ENCODE data around the gene CD3D. TPM values are rescaled to one million over a fixed set of nuclear protein-coding genes. Genes with fewer than 3 reads are reported as not detected.
A peak's percentile ranks its signal among the peaks of the same experiment; 100 is the strongest.

CD3D gene
- total RNA-seq, 2 experiments from 2014 or later, result not detected

DNA sequence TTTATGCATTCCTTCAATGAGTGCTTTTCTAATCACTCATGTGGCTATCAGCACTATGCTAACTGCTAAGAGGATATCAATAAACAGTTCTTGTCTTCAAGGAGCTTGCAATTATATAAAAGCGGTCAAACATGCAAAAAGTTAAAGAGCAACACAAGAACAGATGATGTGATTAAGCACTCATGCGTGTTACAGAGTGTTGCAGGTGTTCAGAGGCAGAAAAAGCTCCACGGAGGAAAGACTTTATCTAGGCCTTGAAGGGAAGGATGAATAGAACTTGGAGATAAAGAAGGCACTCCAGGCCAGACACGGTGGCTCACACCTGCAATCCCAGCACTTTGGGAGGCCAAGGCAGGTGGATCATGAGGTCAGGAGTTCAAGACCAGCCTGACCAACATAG, 24.4 kb downstream of the CD3D start:
- Histone ChIP-seq H3K27ac (ENCODE audit: low read depth, low read length, poor library complexity, severe bottlenecking) (peak overlapping the region; percentile 99), H3K4me3 (ENCODE audit: low read depth, low read length, poor library complexity, severe bottlenecking) (peak overlapping the region; percentile 12), H3K4me2 (ENCODE audit: low read length) (peak overlapping the region; percentile 18), H3K9me2 (ENCODE audit: insufficient read depth, low read length) (no peaks in the 10 kb centered on the region), H3K79me2 (ENCODE audit: insufficient read depth, low read depth, low read length) (no peaks in the 10 kb centered on the region), H3K4me1 (ENCODE audit: insufficient read depth, low read length, poor library complexity, severe bottlenecking) (peaks cover 81% of the 10 kb centered on the region), H3K9me3 (ENCODE audit: low read length) (peaks cover 13% of the 10 kb centered on the region; the same call in 1 of the 2 replicates), H4K20me1 (ENCODE audit: insufficient read depth, low read length) (no peaks in the 10 kb centered on the region), H3K36me3 (ENCODE audit: insufficient read depth, low read length) (no peaks in the 10 kb centered on the region), H2AFZ (ENCODE audit: low read length) (peak overlapping the region; percentile 27; the same call in 1 of the 2 replicates)
- peak; percentile 84 for DNase-seq (ENCODE audit: low spot score)
- TF ChIP-seq EZH2phosphoT487 (IDR thresholded peaks at IDR 0.05; ENCODE audit: borderline replicate concordance, low read depth, low read length) (no peak), CTCF (conservative IDR thresholded peaks at IDR 0.05; ENCODE audit: low read length) (no peak)
- intact Hi-C loops (cut with micrococcal nuclease; ENCODE audit: unreplicated experiment), result no loop called here
- no TSS peak for BruUV-seq (replicated peaks)
- ChIA-PET POLR2A (interaction anchor here (0.6 to 1.3 kb wide), 3 partner anchors 9 to 551 kb away, joined by 3 read pairs; no protein-coding TSS in a partner anchor), CTCF (ENCODE audit: unreplicated experiment) (no interaction called here)

DNA sequence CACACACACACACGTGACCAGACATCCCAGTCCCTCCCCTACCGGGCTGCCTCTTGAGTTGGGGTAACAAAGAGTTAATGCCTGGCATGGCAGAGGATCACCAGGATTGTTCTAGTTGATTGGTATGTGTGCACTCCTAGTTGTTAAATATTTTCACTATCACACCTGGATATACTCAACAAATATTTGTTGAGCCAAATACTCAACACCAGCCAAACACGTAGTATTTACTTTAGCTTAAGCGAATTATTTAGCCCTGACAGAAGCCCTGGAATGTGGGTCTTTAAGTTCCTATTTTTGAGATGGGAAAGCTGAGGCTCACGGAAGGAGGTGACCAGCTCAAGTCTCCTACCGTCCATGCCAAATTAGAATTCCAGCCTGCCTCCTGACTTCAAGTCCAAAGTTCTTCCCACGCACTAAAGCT, 27.5 kb downstream of the CD3D start:
- Histone ChIP-seq H3K4me3 (ENCODE audit: low read depth, low read length, poor library complexity, severe bottlenecking) (peak overlapping the region; percentile 66), H3K9me3 (ENCODE audit: low read length) (peaks cover 13% of the 10 kb centered on the region; the same call in 1 of the 2 replicates), H3K4me1 (ENCODE audit: insufficient read depth, low read length, poor library complexity, severe bottlenecking) (peaks cover 93% of the 10 kb centered on the region), H3K36me3 (ENCODE audit: insufficient read depth, low read length) (no peaks in the 10 kb centered on the region), H2AFZ (ENCODE audit: low read length) (peak overlapping the region; percentile 43; the same call in 1 of the 2 replicates), H3K4me2 (ENCODE audit: low read length) (peak overlapping the region; percentile 92), H3K79me2 (ENCODE audit: insufficient read depth, low read depth, low read length) (no peaks in the 10 kb centered on the region), H4K20me1 (ENCODE audit: insufficient read depth, low read length) (no peaks in the 10 kb centered on the region), H3K27ac (ENCODE audit: low read depth, low read length, poor library complexity, severe bottlenecking) (peak overlapping the region; percentile 99), H3K9me2 (ENCODE audit: insufficient read depth, low read length) (no peaks in the 10 kb centered on the region)
- TF ChIP-seq CTCF (conservative IDR thresholded peaks at IDR 0.05; ENCODE audit: low read length) (no peak), EZH2phosphoT487 (IDR thresholded peaks at IDR 0.05; ENCODE audit: borderline replicate concordance, low read depth, low read length) (no peak)
- TSS peak; percentile 85 for BruUV-seq (replicated peaks)
- intact Hi-C loops (cut with micrococcal nuclease; ENCODE audit: unreplicated experiment), result no loop called here
- CTCF ChIA-PET (ENCODE audit: unreplicated experiment), result interaction anchor here (1.8 kb wide), 1 partner anchor 19 kb away, joined by 5 read pairs; no protein-coding TSS in a partner anchor
- POLR2A ChIA-PET, result interaction anchor here (0.8 to 1.3 kb wide), 3 partner anchors 11 to 175 kb away, joined by 3 to 4 read pairs (median 3); no protein-coding TSS in a partner anchor
- DNase-seq (ENCODE audit: low spot score), result no peak

DNA sequence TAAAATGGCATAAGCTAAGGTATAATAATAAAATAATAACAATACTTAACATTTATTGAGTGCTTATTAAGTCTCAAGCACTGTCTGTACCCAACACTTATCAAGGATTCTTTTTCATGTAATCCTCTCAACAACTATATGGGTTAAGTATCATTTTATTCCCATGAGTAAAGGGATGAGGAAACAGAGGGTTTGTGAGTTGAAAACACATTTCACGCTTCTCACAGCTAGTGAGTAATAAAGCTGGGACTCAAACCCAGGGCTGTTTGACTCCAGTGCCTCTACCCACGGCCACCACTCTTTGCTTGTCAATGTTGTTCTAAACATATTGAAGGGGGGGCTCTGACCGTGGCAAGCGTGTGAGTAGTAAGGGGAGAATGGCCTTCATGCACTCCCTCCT, 29.3 kb downstream of the CD3D start:
- H3K79me2 ChIP-seq (ENCODE audit: insufficient read depth, low read depth, low read length), result no peaks in the 10 kb centered on the region
- intact Hi-C loops (cut with micrococcal nuclease; ENCODE audit: unreplicated experiment), result no loop called here
- peaks cover 5% of the 10 kb centered on the region; the same call in 1 of the 2 replicates for H3K9me3 ChIP-seq (ENCODE audit: low read length)
- no TSS peak for BruUV-seq (replicated peaks)
- H3K4me1 ChIP-seq (ENCODE audit: insufficient read depth, low read length, poor library complexity, severe bottlenecking), result peaks cover 75% of the 10 kb centered on the region
- H2AFZ ChIP-seq (ENCODE audit: low read length), result peak overlapping the region; percentile 64; the same call in 1 of the 2 replicates
- H3K4me2 ChIP-seq (ENCODE audit: low read length), result peak overlapping the region; percentile 80
- TF ChIP-seq CTCF (conservative IDR thresholded peaks at IDR 0.05; ENCODE audit: low read length), result no peak
- TF ChIP-seq EZH2phosphoT487 (IDR thresholded peaks at IDR 0.05; ENCODE audit: borderline replicate concordance, low read depth, low read length), result no peak
- H4K20me1 ChIP-seq (ENCODE audit: insufficient read depth, low read length), result no peaks in the 10 kb centered on the region
- H3K4me3 ChIP-seq (ENCODE audit: low read depth, low read length, poor library complexity, severe bottlenecking), result no peak overlapping the region
- POLR2A ChIA-PET, result interaction anchor here (0.6 to 0.8 kb wide), 2 partner anchors 10 to 54 kb away, joined by 3 to 4 read pairs; no protein-coding TSS in a partner anchor
- peak overlapping the region; percentile 99 for H3K27ac ChIP-seq (ENCODE audit: low read depth, low read length, poor library complexity, severe bottlenecking)
- CTCF ChIA-PET (ENCODE audit: unreplicated experiment), result no interaction called here
- no peaks in the 10 kb centered on the region for H3K36me3 ChIP-seq (ENCODE audit: insufficient read depth, low read length)
- no peaks in the 10 kb centered on the region for H3K9me2 ChIP-seq (ENCODE audit: insufficient read depth, low read length)
- DNase-seq (ENCODE audit: low spot score), result no peak
